Astrocyte of the spinal cord (primary cell): ENCODE measurements around the gene GIT1.

Source experiments
- DNase-seq: peaks from one replicate; pipeline ENCODE4 v3.0.0; 2011; ENCODE audit warnings: low read depth, low spot score
- H3K4me3 ChIP-seq: 2 replicates; pipeline ENCODE4 v1.5.1; 2011; ENCODE audit warnings: low read depth, mild to moderate bottlenecking, low read length, moderate library complexity
- in situ Hi-C: cut with HindIII; loops from 2 replicates; pipeline ENCODE4 v1.10.0; 2017; ENCODE audit warnings: low sequenced_read_pairs
- TF ChIP-seq, protein P1 (sequence below): IDR thresholded peaks from 2 replicates; pipeline ENCODE4 v1.5.1; 2012; ENCODE audit warnings: low read depth, mild to moderate bottlenecking, low read length, inconsistent platforms

Gene GIT1

DNA sequence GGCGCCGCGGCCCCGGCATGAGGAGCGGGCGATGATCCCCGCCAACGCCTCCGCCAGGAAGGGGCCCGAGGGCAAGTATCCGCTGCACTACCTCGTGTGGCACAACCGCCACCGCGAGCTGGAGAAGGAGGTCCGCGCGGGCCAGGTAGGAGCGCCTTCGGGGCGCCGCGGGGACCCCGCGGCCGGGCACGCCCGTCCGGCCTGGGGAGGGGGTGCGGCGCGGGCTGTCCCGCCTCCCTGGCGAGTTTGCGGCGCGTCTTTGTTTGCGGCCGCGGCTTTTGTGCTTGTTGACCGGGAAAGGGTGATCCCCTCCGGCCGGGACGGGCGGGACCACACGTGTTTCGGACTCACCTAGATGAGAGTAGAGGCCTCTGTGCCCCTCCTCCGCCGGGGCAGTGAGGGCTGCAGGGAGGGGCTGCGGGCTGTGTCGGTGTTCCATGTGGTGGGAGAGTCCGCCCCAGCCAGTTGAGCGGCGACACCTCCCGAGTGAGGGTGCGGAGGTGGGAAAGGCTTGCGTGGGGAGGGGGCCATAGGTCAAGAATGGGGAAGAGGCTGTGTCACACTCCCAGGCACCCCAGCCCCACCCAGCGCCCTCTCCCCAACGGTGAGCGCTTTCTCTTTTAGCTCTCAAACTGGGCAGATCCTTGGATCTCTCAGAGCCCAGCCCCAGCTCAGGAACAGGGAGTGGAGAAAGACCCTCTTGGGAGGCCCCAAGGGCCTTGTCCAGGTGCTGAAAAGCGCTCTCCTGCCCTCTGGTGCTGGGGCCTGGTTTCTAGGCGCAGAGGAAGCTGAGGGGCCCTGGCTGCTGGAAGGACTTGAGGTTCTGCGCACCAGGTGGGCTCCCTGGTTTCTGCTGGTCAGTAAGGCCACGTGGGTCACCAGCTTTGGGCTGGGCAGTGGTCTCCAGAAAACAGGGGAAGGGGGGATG lies 4.4 kb upstream of the GIT1 start:
- in situ Hi-C loops, result no loop called here
- peak; percentile 22 for DNase-seq
- TF ChIP-seq, protein P1, sequence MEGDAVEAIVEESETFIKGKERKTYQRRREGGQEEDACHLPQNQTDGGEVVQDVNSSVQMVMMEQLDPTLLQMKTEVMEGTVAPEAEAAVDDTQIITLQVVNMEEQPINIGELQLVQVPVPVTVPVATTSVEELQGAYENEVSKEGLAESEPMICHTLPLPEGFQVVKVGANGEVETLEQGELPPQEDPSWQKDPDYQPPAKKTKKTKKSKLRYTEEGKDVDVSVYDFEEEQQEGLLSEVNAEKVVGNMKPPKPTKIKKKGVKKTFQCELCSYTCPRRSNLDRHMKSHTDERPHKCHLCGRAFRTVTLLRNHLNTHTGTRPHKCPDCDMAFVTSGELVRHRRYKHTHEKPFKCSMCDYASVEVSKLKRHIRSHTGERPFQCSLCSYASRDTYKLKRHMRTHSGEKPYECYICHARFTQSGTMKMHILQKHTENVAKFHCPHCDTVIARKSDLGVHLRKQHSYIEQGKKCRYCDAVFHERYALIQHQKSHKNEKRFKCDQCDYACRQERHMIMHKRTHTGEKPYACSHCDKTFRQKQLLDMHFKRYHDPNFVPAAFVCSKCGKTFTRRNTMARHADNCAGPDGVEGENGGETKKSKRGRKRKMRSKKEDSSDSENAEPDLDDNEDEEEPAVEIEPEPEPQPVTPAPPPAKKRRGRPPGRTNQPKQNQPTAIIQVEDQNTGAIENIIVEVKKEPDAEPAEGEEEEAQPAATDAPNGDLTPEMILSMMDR, result peak; percentile 29
- H3K4me3 ChIP-seq, result peak overlapping the region; percentile 54

DNA sequence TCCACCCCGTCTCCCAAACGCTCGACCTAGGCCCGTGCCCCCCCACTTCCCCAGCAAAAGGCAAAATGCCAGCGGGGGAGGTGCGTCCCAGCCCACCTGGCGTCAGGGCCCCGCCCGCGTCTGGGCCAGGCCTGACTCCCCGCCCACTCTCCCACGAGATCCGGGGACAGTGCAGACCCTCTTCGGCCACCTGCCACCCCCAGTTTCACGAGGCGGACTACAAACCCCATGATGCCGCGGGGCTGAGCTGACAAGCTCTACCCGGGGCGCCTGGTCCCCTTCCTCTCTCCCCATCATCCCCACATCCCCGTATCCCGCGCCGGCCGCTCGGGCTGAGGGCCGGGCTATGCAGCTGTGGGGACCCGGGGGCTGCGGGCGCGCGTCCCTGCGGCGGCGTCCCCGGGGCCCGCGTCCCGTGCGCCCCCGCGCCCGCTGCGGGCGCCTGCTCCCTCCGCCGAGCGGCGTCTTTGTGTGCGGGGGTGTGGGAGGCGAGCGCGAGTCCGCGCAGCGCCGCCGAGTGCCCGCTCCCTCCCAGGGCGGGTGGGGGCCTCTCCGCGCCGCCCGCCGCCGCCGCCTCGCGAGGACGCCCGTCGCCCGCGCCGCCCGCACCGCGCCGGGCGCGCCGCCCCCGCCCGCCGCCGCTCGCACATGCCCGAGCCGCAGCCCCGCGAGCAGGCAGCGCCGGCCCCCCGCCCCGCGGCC lies 3.6 kb upstream of the GIT1 start, which contains the start of gene ANKRD13B:
Gene ANKRD13B, plus strand, starts transcription at position 283 of the 702 bp plus-strand sequence. CDS start 490 bp downstream, outside the sequence.
- DNase-seq, result no peak
- in situ Hi-C loops, result no loop called here
- TF ChIP-seq, protein P1, result no peak
- peak within 1 kb of the TSS; percentile 54 for H3K4me3 ChIP-seq

DNA sequence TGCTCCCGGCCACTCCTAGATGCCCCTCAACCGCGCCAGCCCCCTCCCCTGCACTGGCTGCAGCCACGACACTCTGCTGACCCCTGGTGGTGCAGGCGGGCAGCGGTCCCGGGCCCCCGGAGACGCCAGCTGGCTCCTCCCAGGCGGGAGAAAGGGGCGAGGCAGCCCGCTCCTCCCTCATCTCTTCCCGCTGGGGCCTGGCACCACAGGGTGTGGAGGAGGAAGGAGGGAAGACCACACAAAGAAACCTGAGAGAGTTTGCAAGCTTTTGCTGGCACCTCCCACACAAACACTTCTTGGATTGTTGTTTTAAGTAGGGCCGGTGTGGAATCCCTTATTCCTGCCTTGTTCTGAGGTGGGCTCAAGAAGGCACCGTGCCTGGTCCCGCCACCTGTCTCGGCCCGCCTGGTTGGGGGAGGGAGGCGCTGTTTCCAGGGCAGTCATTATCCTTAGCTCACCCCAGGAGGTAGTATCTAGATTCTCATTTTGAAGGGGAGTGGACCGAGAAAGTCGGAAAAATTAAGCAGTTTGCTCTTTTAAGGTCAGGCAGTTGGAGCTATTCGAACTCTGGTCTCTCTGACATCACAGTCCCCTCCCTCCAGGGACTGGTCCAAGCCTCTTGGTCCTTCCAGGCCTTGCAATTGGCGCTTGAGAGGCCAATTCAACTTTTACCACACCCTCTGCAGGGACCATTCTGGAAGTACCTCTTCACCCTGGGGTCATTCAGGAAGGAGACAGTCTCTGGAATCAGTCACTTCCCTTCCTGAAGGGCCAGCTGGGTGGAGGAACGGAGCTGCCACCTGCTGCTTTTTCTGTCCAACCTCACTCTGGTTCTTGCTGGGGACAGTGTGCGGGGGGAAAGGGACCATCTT lies 2.5 kb upstream of the GIT1 start:
- peak overlapping the region; percentile 34 for H3K4me3 ChIP-seq
- in situ Hi-C loops, result no loop called here
- TF ChIP-seq, protein P1, result peak; percentile 98
- peak; percentile 87 for DNase-seq

DNA sequence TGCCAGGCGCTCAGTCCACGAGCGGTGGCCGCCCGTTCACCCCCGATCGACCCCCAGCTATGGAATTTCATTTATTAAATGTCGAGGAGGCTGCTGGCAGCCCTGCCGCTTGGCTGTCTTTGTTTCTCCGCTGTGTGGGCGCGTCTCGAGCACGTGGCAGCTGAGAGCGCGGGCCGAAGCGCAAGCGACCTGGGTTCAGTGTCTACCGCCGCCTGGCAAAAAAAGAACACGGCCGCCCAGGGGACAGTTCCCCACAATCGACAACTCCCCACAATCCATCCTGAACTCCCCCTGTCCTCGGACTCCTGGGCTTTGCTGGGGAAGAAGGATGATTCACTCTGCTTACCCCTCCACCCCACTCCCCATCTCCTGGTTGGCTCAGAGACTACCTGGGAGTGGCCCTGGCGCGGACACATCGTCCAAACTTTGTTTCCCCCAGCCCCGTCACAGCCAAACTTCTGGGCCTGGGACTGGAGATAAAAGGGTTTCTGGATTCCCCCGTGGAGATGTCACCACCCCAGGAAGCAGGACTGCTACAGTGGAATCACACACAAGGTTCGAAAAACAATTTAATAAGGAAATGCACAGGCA lies 1.8 kb upstream of the GIT1 start:
- DNase-seq, result no peak
- H3K4me3 ChIP-seq, result peak overlapping the region; percentile 34
- in situ Hi-C loops, result no loop called here
- TF ChIP-seq, protein P1, result no peak

DNA sequence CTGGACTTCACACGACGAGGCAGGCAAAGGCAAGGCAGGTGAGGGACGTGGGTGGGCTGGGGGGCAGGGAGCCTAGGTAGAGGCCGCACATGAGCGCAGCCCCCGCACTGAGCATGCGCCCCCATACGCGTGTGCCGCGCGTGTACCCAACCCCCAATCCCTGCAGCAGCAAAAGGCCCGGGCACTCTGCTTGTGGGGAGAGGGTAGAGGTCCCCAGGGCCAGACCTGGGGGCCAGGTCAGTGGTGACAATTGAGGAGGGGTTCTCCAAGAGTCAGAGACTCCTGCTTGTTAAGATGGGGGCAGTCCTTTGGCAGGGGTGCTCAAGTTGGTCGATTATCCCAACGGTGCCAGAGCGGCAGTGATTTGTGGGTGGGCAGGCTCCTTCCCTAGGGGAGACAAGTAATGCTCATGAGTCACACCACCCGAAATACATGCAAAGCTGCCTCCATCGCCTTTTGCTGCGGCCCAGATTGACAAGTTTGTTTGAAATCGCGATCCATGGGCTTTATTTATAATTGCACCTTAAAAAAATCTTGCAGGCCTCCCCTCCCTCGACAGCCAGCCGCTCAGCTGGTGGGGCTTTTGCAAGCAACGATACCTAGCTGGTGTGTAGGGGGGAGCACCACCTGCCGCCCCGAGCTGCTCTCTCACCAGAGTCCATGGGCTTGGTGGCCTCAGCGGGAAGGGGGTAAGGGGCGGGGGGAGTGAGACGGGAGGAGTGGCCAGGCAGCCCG lies 1.1 kb upstream of the GIT1 start:
- peak; percentile 53 for DNase-seq
- H3K4me3 ChIP-seq, result peak overlapping the region; percentile 34
- TF ChIP-seq, protein P1, result no peak
- in situ Hi-C loops, result no loop called here
